NOMO-1 treated with dmso at 0.1 percent for 144 hours (cell line): ENCODE measurements around the gene PLXDC2.

ENCODE experiments used
- DNase-seq: peaks from one replicate; lab custom pipeline; 2025; ENCODE audit not compliant: unreplicated experiment; lab: John Stamatoyannopoulos, UW

PLXDC2 gene

DNA sequence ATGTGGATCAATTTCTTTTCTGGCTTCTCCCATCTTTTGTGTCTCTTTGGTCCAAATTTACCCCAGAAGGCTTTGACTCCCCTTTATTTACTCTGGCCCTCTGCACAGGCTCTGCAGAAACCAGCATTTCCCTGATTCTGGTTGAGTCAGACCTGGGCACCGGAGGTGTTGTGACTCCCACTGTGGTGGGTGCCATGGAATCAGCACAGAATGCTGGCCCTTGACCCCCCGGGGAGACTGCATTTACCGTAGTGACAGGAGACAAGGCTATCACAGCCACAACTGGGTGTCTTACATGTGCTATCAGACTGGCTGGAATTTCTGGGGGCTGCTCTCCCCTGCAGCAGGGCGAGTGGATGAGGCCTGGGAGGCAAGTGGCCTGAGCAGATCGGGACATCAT is 37.6 kb downstream of the PLXDC2 start:
- no peak for DNase-seq

GRCh38 chr10:19857876-19858275 is 41.6 kb downstream of the PLXDC2 start:
- no peak for DNase-seq

DNA sequence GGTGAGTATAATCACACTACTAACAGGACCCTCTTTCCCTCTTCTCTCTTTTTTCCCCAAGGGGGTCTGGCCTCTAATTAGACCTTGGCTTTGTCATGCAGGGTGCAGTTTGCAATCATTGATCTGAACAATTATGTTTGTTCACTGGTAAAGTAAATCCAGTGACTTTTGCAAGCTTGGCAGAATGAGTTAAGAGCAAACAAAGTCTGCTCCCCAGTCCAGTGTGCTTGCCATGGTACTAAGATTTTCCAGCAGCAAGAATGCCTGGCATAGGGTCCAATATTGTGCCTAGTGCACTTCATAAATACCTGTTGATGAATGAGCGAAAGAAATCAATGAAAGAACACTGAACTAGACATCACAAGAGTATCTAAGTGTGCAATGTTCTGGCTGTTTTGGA is 43.9 kb downstream of the PLXDC2 start:
- no peak for DNase-seq

- no peak for DNase-seq
These were observed 46.7 kb downstream of the PLXDC2 start for GRCh38 chr10:19862811-19863515.

- no peak for DNase-seq
These were observed 49.4 kb downstream of the PLXDC2 start for GRCh38 chr10:19865676-19866075.

GRCh38 chr10:19869370-19869769 is 53.1 kb downstream of the PLXDC2 start:
- DNase-seq: no peak

DNA sequence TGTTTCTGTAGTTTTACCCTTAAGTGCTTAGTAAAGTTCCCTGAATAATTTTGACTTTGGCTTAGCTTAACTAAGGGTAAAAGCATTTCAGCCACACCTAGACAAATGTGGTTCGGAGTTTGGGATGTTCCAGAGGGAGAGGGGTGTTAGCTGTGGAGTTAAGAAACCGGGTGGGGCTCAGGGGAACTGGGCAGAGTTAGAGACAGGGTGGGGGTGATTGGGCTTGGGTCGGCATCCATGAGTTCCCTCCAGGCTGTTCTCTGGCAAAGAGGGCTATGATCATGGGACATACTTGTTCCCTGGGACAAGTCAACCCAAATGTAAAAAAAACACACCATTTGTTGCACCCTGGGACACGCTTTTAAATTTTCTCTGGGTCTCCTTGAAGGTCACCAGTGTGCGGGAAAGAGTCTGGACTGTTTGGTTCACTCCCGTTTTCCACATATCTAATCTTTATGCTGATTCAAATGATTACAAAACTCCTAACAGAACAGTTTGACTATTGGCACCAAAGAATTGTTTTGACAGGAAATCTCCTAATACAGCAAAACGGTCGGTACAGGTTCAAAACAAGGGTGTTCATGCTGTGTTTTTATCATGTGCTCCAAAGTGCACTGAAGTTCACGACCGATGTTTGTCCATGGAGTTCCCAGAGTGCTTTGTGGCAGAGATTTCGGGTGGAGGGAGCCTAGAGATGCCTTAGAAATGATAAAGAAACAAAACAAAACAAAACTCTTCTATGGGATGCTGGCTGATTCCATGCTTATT is 56.5 kb downstream of the PLXDC2 start:
- DNase-seq: no peak

GRCh38 chr10:19874190-19874589 is 58.0 kb downstream of the PLXDC2 start:
- DNase-seq: no peak

DNA sequence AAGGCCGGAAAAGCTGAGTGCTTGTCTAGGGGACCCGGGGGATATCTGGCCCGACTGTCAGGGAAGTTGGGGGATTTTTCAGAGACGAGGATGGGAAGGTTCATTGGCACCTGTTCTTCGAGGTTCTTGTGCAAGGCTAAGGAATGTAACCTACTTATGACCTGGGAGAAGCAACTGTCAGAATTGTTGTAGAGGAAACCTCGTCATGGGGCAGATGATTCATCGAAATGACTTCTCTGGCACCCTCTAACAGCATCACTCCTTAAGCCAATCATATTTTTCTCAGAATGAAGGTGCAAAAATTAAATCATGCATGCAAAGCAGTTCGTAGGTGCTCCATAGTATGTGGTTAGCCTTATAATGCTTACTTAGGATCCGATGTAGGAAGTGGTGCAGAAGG is 58.6 kb downstream of the PLXDC2 start:
- DNase-seq: no peak

DNA sequence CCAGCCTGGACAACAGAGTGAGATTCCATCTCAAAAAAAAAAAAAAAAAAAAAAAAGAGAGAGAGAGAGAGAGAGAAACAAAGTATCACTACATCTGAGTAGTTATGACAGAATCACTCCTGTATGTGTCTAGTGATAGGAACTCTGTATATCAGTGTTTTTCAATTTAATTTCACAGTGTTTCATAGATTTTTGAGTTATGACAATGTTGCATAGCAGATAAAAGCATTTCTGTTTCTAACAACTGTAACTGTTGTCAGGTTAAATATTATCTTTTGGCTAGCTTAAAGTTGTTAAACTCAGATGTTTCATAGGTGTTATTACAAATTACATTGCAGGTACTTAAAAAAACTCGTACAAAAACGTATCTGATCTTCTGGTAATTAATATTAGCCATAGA is 60.3 kb downstream of the PLXDC2 start:
- no peak for DNase-seq

- no peak for DNase-seq
These were observed 61.4 kb downstream of the PLXDC2 start for GRCh38 chr10:19877466-19878255.

- DNase-seq: no peak
These were observed 66.4 kb downstream of the PLXDC2 start for GRCh38 chr10:19882621-19883020.

DNA sequence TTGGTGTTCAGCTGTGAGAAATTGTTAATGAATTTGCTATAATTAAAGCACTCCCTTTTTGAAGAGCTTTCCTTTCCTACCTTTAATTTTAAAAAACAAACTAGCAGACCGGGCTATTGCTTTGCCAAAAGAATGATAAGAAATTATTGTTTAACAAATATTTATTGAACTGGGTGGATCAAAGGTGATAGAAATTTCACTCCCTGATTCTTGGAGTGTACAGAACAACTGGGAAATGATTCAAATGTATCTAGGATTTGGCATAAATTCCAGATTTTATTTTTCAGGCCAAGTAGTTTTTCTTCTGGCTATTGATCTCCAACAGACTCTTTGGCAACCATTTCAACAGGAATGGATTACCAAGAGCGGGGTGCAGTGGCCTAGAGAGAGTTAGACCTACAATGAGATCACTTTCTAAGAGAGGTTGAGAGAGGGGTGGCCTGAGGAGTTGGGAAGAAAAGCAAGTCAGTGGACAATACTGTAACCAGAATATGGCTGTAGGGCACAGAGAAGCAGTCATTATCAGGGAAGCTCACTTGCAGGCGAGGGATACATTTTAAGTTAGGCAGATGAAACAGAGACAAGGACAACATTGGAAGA is 71.9 kb downstream of the PLXDC2 start:
- no peak for DNase-seq

DNA sequence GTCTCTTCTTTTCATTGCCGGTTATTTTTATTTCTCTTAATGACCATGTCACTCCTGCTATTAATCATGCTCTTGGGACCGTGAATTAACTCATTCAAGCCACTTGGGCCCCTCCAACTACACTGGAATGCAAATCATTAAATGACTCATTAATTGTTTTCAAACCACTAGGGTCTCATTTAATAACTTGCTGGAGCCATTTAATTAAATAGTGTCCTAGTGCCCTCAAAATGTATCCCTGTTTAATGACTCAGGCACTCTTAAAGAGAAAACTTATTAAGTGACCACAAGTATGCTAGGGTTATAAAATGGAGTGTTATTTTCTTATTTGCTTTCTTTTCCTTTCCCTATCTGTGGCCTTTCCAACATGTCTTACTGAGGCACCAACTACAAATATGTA is 73.0 kb downstream of the PLXDC2 start:
- no peak for DNase-seq

DNA sequence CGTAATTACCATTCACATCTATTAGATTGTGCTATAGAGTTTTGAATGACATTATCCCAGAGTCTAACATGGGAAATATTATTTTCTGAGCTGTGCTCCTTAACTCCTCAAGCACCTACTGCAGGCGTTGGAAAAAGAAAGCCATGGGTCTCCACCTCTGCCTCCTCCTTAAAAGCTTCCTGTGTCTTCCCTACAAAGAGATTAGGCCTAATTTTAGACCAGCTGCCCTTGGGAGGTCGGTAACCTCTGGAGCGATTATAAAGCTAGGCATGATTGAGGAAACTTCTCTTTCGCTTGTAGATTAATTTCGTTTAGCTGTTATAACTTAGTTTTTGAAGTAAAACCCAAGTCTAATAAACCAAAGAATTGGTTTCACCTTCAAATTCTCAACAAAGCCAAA is 75.2 kb downstream of the PLXDC2 start:
- no peak for DNase-seq

DNA sequence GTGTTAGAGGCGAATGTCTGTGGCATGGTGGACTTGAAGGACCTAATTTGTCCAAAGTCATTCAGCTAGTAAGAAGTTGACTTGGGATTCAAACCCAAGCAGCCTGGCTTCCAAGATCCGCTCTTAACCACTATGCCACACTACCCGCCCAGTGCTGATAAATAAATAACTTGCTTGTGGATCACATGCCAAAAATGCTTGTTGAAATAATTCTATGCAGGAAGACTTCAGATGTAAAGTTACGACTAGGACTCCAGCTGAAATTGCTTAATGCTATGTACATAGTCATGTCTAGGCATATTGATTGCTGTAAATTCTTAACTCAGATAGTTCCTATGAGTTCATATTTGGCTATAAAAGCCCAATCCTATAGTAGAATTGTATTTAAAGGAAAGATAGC is 76.0 kb downstream of the PLXDC2 start:
- DNase-seq: no peak

GRCh38 chr10:19892677-19893076 is 76.4 kb downstream of the PLXDC2 start:
- DNase-seq: no peak

- DNase-seq: no peak
These were observed 79.3 kb downstream of the PLXDC2 start for GRCh38 chr10:19895500-19895899.

DNA sequence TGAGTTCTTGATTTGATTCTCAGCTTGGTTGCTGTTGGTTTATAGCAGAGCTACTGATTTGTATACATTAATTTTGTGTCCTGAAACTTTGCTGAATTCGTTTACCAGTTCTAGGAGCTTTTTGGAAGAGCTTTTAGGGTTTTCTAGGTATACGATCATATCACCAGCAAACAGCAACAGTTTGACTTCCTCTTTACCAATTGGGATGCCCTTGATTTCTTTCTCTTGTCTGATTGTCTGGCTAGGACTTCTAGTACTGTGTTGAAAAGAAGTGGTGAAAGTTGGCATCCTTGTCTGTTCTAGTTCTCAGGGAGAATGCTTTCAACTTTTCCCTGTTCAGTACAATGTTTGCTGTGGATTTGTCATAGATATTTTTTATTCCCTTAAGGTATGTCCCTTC is 86.2 kb downstream of the PLXDC2 start:
- no peak for DNase-seq

- no peak for DNase-seq
These were observed 88.0 kb downstream of the PLXDC2 start for GRCh38 chr10:19904202-19904661.

GRCh38 chr10:19906108-19906791 is 90.0 kb downstream of the PLXDC2 start:
- no peak for DNase-seq
